DND-41 (cell line): Measurements from ENCODE around the gene NLRP4.

Experiments
- ATAC-seq: fragments of 200-7000 bp; cut with Tn5 transposase; 3 replicates; pipeline ENCODE4 v1.9.1; 2021; ENCODE audit warnings: low read depth; ENCODE audit not compliant: insufficient read depth
- DNase-seq: peaks from one replicate; pipeline ENCODE4 v3.0.0-alpha.2; 2020
- H2AFZ ChIP-seq: 2 replicates; pipeline ENCODE4 v1.6.0; 2012; ENCODE audit warnings: low read depth, low read length
- H3K27ac ChIP-seq: 2 replicates; pipeline ENCODE4 v1.5.1; 2012; ENCODE audit warnings: low read length, inconsistent platforms
- H3K27me3 ChIP-seq: fragments of 200-600 bp; sonication (generic); 2 replicates; pipeline ENCODE4 v1.6.0; 2012; ENCODE audit warnings: low read length, mild to moderate bottlenecking, inconsistent platforms; ENCODE audit not compliant: insufficient read depth, poor library complexity
- H3K36me3 ChIP-seq: 2 replicates; pipeline ENCODE4 v1.5.1; 2012; ENCODE audit warnings: low read length, inconsistent platforms; ENCODE audit not compliant: insufficient read depth
- H3K4me1 ChIP-seq: 2 replicates; pipeline ENCODE4 v1.5.1; 2012; ENCODE audit warnings: mild to moderate bottlenecking, low read length; ENCODE audit not compliant: insufficient read depth
- H3K4me2 ChIP-seq: 2 replicates; pipeline ENCODE4 v1.6.0; 2012; ENCODE audit warnings: mild to moderate bottlenecking, moderate library complexity, low read length, inconsistent platforms; ENCODE audit not compliant: insufficient read depth
- H3K4me3 ChIP-seq, 2 experiments: fragments of 200-600 bp in 1 of 2; shearing (Covaris generic) in 1 of 2; 2 replicates each; pipeline ENCODE4 v1.5.1; 2012 to 2016; ENCODE audit warnings: inconsistent platforms in 2 of 2, low read length in 2 of 2, mild to moderate bottlenecking in 2 of 2, low read depth in 1 of 2, moderate library complexity in 1 of 2
- H3K79me2 ChIP-seq: 2 replicates; pipeline ENCODE4 v1.6.0; 2012; ENCODE audit warnings: low read length, inconsistent platforms; ENCODE audit not compliant: insufficient read depth
- H3K9ac ChIP-seq: 2 replicates; pipeline ENCODE4 v1.6.0; 2012; ENCODE audit warnings: low read depth, mild to moderate bottlenecking, inconsistent platforms, low read length, moderate library complexity
- H3K9me3 ChIP-seq: 2 replicates; pipeline ENCODE4 v1.5.1; 2012; ENCODE audit warnings: low read length, moderate library complexity, mild to moderate bottlenecking, inconsistent platforms; ENCODE audit not compliant: insufficient read depth, severe bottlenecking
- H4K20me1 ChIP-seq: 2 replicates; pipeline ENCODE4 v1.6.0; 2012; ENCODE audit warnings: low read length; ENCODE audit not compliant: insufficient read depth
- CTCF ChIP-seq: IDR thresholded peaks from 2 replicates; pipeline ENCODE4 v1.5.1; 2012; ENCODE audit warnings: borderline replicate concordance, low read length, moderate library complexity, mild to moderate bottlenecking; ENCODE audit not compliant: poor library complexity, severe bottlenecking; ENCODE audit errors: extremely low read depth
- EZH2 ChIP-seq: IDR thresholded peaks from 3 replicates; pipeline ENCODE4 v1.6.1; 2012; ENCODE audit warnings: borderline replicate concordance, low read depth, mild to moderate bottlenecking, moderate library complexity, low read length, inconsistent platforms; ENCODE audit not compliant: severe bottlenecking

Gene NLRP4

GRCh38 chr19:55812449-55812848 lies 23.9 kb upstream of the NLRP4 start:
- DNase-seq (no peak), ATAC-seq (no peak)
- no peaks in the 10 kb centered on the region for H3K9me3 ChIP-seq
- H4K20me1 ChIP-seq, result no peaks in the 10 kb centered on the region
- no peak overlapping the region for H3K4me3 ChIP-seq
- H2AFZ ChIP-seq, result no peak overlapping the region
- H3K4me1 ChIP-seq, result no peaks in the 10 kb centered on the region
- H3K79me2 ChIP-seq, result no peaks in the 10 kb centered on the region
- no peak overlapping the region for H3K27ac ChIP-seq
- H3K4me2 ChIP-seq, result no peak overlapping the region
- H3K36me3 ChIP-seq, result no peaks in the 10 kb centered on the region
- H3K27me3 ChIP-seq, result peaks cover 3% of the 10 kb centered on the region
- no peak overlapping the region for H3K9ac ChIP-seq
- no peak for TF ChIP-seq CTCF
- TF ChIP-seq EZH2, result no peak

GRCh38 chr19:55813906-55814305 lies 22.4 kb upstream of the NLRP4 start:
- H2AFZ ChIP-seq, result no peak overlapping the region
- no peak overlapping the region for H3K4me2 ChIP-seq
- no peak overlapping the region for H3K4me3 ChIP-seq
- no peak for ATAC-seq
- TF ChIP-seq CTCF (no peak), EZH2 (no peak)
- H3K27me3 ChIP-seq, result peaks cover 3% of the 10 kb centered on the region
- H4K20me1 ChIP-seq, result no peaks in the 10 kb centered on the region
- H3K27ac ChIP-seq, result no peak overlapping the region
- no peak overlapping the region for H3K9ac ChIP-seq
- H3K4me1 ChIP-seq, result no peaks in the 10 kb centered on the region
- no peak for DNase-seq
- no peaks in the 10 kb centered on the region for H3K36me3 ChIP-seq
- H3K79me2 ChIP-seq, result no peaks in the 10 kb centered on the region
- no peaks in the 10 kb centered on the region for H3K9me3 ChIP-seq

- TF ChIP-seq CTCF (no peak), EZH2 (no peak)
- Histone ChIP-seq H3K4me2 (no peak overlapping the region), H4K20me1 (no peaks in the 10 kb centered on the region), H3K9ac (no peak overlapping the region), H3K4me1 (no peaks in the 10 kb centered on the region), H3K27ac (no peak overlapping the region), H3K36me3 (no peaks in the 10 kb centered on the region), H3K79me2 (no peaks in the 10 kb centered on the region), H3K4me3 (no peak overlapping the region), H3K27me3 (peaks cover 3% of the 10 kb centered on the region), H2AFZ (no peak overlapping the region), H3K9me3 (no peaks in the 10 kb centered on the region)
- no peak for DNase-seq
- no peak for ATAC-seq
These were observed 16.3 kb upstream of the NLRP4 start for GRCh38 chr19:55820037-55820436.

GRCh38 chr19:55830656-55831055 lies 5.7 kb upstream of the NLRP4 start:
- Histone ChIP-seq H3K36me3 (no peaks in the 10 kb centered on the region), H3K4me3 (no peak overlapping the region), H3K9me3 (no peaks in the 10 kb centered on the region), H2AFZ (no peak overlapping the region), H3K79me2 (no peaks in the 10 kb centered on the region), H3K4me2 (no peak overlapping the region), H4K20me1 (no peaks in the 10 kb centered on the region), H3K4me1 (no peaks in the 10 kb centered on the region), H3K9ac (no peak overlapping the region), H3K27ac (no peak overlapping the region), H3K27me3 (no peaks in the 10 kb centered on the region)
- TF ChIP-seq EZH2, result no peak
- TF ChIP-seq CTCF, result no peak
- no peak for DNase-seq
- no peak for ATAC-seq
